ENCODE results near the gene KIF11.

KIF11 gene

GRCh38 chr10:92695679-92696605, 103.0 kb downstream of the KIF11 start:
- ChIA-PET POLR2A (no interaction called here), CTCF (interaction anchor here (2.3 kb wide), 1 partner anchor 15 kb away, joined by 7 read pairs; no protein-coding TSS in a partner anchor)

GRCh38 chr10:92696606-92697383, 103.9 kb downstream of the KIF11 start:
- no peak for TF ChIP-seq CTCF (IDR thresholded peaks at IDR 0.05; ENCODE audit: insufficient read depth, low read length, missing control alignments)
- DNase-seq (ENCODE audit: low read depth, low spot score) = no peak
- CTCF ChIA-PET = interaction anchor here (2.3 kb wide), 1 partner anchor 14 kb away, joined by 7 read pairs; no protein-coding TSS in a partner anchor
- POLR2A ChIA-PET = no interaction called here
- no peak overlapping the region; the same call in 1 of the 2 replicates for H3K4me3 ChIP-seq (ENCODE audit: low read depth, low read length)

More at GRCh38 chr10:92695679-92696605, 103.0 kb downstream of the KIF11 start:
- no peak for TF ChIP-seq CTCF (IDR thresholded peaks at IDR 0.05; ENCODE audit: insufficient read depth, low read length, missing control alignments)
- peak overlapping the region; percentile 46 for H3K4me3 ChIP-seq (ENCODE audit: low read depth, low read length)
- DNase-seq (ENCODE audit: low read depth, low spot score) = no peak

- CTCF ChIA-PET = interaction anchor here (0.9 to 2.3 kb wide), 2 partner anchors 10 to 13 kb away, joined by 3 to 7 read pairs; no protein-coding TSS in a partner anchor
Measured at GRCh38 chr10:92697663-92698511, 105.0 kb downstream of the KIF11 start.

GRCh38 chr10:92699193-92699517, 106.2 kb downstream of the KIF11 start:
- peak overlapping the region; percentile 45 for H3K4me3 ChIP-seq (ENCODE audit: low read depth, low read length)
- DNase-seq (ENCODE audit: low read depth, low spot score) = no peak
- CTCF ChIA-PET = no interaction called here
- TF ChIP-seq CTCF (IDR thresholded peaks at IDR 0.05; ENCODE audit: insufficient read depth, low read length, missing control alignments) = no peak
- POLR2A ChIA-PET = interaction anchor here (1.3 kb wide), 1 partner anchor 9 kb away, joined by 5 read pairs; the partner anchor contains the start of gene HHEX

More at GRCh38 chr10:92697663-92698511, 105.0 kb downstream of the KIF11 start:
- no peak for DNase-seq (ENCODE audit: low read depth, low spot score)
- no peak overlapping the region for H3K4me3 ChIP-seq (ENCODE audit: low read depth, low read length)
- TF ChIP-seq CTCF (IDR thresholded peaks at IDR 0.05; ENCODE audit: insufficient read depth, low read length, missing control alignments) = no peak
- POLR2A ChIA-PET = no interaction called here

- POLR2A ChIA-PET = interaction anchor here (1.3 kb wide), 1 partner anchor 10 kb away, joined by 5 read pairs; the partner anchor contains the start of gene HHEX
Measured at GRCh38 chr10:92699518-92700381, 106.8 kb downstream of the KIF11 start.

More at GRCh38 chr10:92699518-92700381, 106.8 kb downstream of the KIF11 start:
- no peak for DNase-seq (ENCODE audit: low read depth, low spot score)
- CTCF ChIA-PET = interaction anchor here (0.5 to 1.6 kb wide), 3 partner anchors 9 to 706 kb away, joined by 3 to 4 read pairs (median 3); no protein-coding TSS in a partner anchor
- TF ChIP-seq CTCF (IDR thresholded peaks at IDR 0.05; ENCODE audit: insufficient read depth, low read length, missing control alignments) = no peak
- peak overlapping the region; percentile 45 for H3K4me3 ChIP-seq (ENCODE audit: low read depth, low read length)

Measured in AG04449 (cell line).